ENCODE measurements around the gene WIPF1.

The WIPF1 gene

GRCh38 chr2:174641168-174641567, 43.6 kb upstream of the WIPF1 start:
- no peaks in the 10 kb centered on the region for H3K9me3 ChIP-seq (ENCODE audit: severe bottlenecking)
- H3K27ac ChIP-seq (ENCODE audit: poor library complexity, severe bottlenecking): no peak overlapping the region
- ATAC-seq (ENCODE audit: low read depth): no peak
- no peak for TF ChIP-seq CTCF (IDR thresholded peaks at IDR 0.05; ENCODE audit: poor library complexity, severe bottlenecking)
- no peak overlapping the region for H3K4me3 ChIP-seq (ENCODE audit: severe bottlenecking)
- no peak for DNase-seq (ENCODE audit: low spot score)
- H3K36me3 ChIP-seq (ENCODE audit: low read depth): no peaks in the 10 kb centered on the region
- H3K4me1 ChIP-seq (ENCODE audit: insufficient read depth, poor library complexity, severe bottlenecking): no peaks in the 10 kb centered on the region
- H3K27me3 ChIP-seq (ENCODE audit: insufficient read depth, poor library complexity, severe bottlenecking): no peaks in the 10 kb centered on the region

- ATAC-seq (ENCODE audit: low read depth): no peak
- Histone ChIP-seq H3K9me3 (ENCODE audit: severe bottlenecking) (no peaks in the 10 kb centered on the region), H3K4me1 (ENCODE audit: insufficient read depth, poor library complexity, severe bottlenecking) (no peaks in the 10 kb centered on the region), H3K27ac (ENCODE audit: poor library complexity, severe bottlenecking) (no peak overlapping the region), H3K36me3 (ENCODE audit: low read depth) (no peaks in the 10 kb centered on the region), H3K27me3 (ENCODE audit: insufficient read depth, poor library complexity, severe bottlenecking) (no peaks in the 10 kb centered on the region), H3K4me3 (ENCODE audit: severe bottlenecking) (no peak overlapping the region)
- no peak for DNase-seq (ENCODE audit: low spot score)
- no peak for TF ChIP-seq CTCF (IDR thresholded peaks at IDR 0.05; ENCODE audit: poor library complexity, severe bottlenecking)
These were observed 39.4 kb upstream of the WIPF1 start for GRCh38 chr2:174636987-174637386.

- Histone ChIP-seq H3K9me3 (ENCODE audit: severe bottlenecking) (no peaks in the 10 kb centered on the region), H3K36me3 (ENCODE audit: low read depth) (no peaks in the 10 kb centered on the region), H3K27ac (ENCODE audit: poor library complexity, severe bottlenecking) (no peak overlapping the region), H3K27me3 (ENCODE audit: insufficient read depth, poor library complexity, severe bottlenecking) (no peaks in the 10 kb centered on the region), H3K4me1 (ENCODE audit: insufficient read depth, poor library complexity, severe bottlenecking) (no peaks in the 10 kb centered on the region), H3K4me3 (ENCODE audit: severe bottlenecking) (no peak overlapping the region)
- no peak for DNase-seq (ENCODE audit: low spot score)
- no peak for TF ChIP-seq CTCF (IDR thresholded peaks at IDR 0.05; ENCODE audit: poor library complexity, severe bottlenecking)
- no peak for ATAC-seq (ENCODE audit: low read depth)
These were observed 38.3 kb upstream of the WIPF1 start for GRCh38 chr2:174635776-174636404.

- H3K27me3 ChIP-seq (ENCODE audit: insufficient read depth, poor library complexity, severe bottlenecking): no peaks in the 10 kb centered on the region
- DNase-seq (ENCODE audit: low spot score): no peak
- no peak for TF ChIP-seq CTCF (IDR thresholded peaks at IDR 0.05; ENCODE audit: poor library complexity, severe bottlenecking)
- no peaks in the 10 kb centered on the region for H3K4me1 ChIP-seq (ENCODE audit: insufficient read depth, poor library complexity, severe bottlenecking)
- no peak overlapping the region for H3K27ac ChIP-seq (ENCODE audit: poor library complexity, severe bottlenecking)
- no peak for ATAC-seq (ENCODE audit: low read depth)
- H3K36me3 ChIP-seq (ENCODE audit: low read depth): no peaks in the 10 kb centered on the region
- no peaks in the 10 kb centered on the region for H3K9me3 ChIP-seq (ENCODE audit: severe bottlenecking)
- H3K4me3 ChIP-seq (ENCODE audit: severe bottlenecking): no peak overlapping the region
These were observed 37.5 kb upstream of the WIPF1 start for GRCh38 chr2:174635015-174635593.
